HG03159 (cell line): ENCODE data around the gene DNMT1.

Experiments used
- ATAC-seq: cut with Tn5 transposase; IDR thresholded peaks from one replicate; pipeline ENCODE4 v1.9.1; 2021; ENCODE audit warnings: mild to moderate bottlenecking, moderate library complexity; ENCODE audit not compliant: unreplicated experiment

Gene DNMT1

DNA sequence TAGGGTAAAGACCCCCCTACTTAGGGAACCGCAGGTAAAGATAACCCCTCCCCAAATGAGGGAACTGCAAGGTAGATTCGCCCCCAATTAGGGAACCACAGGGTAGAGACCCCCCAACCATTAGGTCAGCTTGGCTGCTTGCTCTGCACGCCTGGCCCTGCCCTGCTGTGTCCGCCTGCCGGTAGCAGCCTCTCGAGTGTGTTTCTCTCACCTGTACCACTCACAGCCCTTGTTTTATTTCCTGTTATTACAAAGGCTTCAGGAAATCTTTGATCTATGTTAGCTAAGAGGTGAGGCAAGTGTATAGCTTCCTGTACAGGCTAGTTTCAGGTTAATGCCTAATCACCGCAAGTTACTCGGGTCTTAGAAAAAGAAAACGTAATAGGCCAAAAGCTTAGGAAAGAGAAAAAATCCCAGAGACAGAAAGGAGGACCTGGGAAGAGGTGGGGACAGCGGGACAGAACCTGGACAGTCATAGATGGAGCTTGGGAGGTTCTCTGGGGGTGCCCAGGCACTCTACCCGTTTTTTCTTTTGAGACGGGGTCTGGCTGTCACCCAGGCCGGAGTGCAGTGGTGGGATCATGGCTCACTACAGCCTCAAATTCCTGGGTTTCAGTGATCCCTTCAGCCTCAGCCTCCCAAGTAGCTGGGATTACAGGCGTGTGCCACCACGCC, 51.9 kb downstream of the DNMT1 start:
- ATAC-seq = no peak

GRCh38 chr19:10141973-10142372, 52.8 kb downstream of the DNMT1 start:
- ATAC-seq = no peak

GRCh38 chr19:10141479-10141878, 53.3 kb downstream of the DNMT1 start:
- ATAC-seq = no peak

GRCh38 chr19:10139952-10140351, 54.8 kb downstream of the DNMT1 start:
- no peak for ATAC-seq

DNA sequence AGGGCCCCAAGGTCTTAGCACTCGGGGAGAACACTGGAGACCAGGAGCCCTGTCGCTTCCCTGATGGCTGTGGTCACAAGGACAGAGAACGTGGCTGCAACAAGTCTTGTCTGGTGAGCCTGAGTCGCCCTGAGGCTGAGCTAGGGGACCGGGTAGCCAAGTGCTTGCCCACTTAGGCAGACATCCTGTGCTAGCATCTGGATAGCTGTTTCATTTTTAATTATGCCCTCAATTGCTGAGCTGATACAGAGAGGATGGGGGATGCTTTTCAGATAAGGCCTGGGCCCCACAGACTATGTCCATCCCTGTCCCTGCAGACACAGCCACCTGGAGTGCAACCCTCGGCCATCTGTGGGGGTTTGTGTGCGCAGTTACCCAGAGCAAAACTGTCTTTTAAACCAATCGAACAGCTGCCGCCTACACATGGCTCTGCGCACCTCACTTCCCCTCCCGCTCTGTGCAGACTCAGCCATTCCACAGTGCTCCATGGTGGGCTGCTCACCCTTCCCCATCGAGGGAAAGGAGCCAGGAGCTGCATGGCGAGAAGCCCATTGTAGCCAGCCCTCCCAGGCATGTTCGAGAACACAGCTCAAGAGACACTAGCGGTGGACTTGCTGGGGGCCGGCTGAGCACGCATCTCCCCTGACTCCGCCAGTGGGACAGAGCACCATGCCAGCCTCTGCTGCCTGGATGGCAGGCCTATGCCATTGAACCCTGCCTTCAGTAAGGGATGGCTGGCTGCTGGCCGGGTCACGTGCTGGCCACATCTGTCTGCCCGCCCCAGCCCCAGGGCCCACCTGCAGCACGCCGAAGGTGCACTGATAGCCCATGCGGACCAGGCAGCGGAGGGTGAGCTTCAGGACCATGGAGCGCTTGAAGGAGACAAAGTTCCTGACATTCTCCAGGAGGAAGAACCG, 55.6 kb downstream of the DNMT1 start:
- no peak for ATAC-seq

- ATAC-seq = no peak
These were observed 56.7 kb downstream of the DNMT1 start for GRCh38 chr19:10137751-10138682.

DNA sequence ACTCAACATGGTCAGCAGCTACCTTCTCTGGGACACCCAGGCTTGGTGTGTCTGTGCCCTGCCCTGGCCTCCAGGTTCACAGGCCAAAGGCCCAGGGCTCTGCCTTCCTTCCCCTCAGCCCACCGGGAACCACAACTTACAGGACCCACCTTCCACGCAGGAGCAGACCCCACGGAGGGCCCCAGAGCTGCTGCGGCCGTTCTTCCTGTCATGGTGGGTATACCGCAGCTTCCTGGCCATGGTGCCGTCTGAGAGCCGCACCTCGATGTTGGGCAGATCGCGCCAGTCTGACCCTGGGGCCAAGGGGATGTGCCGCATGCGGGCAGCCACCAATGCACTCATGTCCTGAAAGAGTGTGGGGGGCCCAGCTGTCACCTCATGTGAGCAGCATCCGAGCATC, 57.8 kb downstream of the DNMT1 start:
- no peak for ATAC-seq

DNA sequence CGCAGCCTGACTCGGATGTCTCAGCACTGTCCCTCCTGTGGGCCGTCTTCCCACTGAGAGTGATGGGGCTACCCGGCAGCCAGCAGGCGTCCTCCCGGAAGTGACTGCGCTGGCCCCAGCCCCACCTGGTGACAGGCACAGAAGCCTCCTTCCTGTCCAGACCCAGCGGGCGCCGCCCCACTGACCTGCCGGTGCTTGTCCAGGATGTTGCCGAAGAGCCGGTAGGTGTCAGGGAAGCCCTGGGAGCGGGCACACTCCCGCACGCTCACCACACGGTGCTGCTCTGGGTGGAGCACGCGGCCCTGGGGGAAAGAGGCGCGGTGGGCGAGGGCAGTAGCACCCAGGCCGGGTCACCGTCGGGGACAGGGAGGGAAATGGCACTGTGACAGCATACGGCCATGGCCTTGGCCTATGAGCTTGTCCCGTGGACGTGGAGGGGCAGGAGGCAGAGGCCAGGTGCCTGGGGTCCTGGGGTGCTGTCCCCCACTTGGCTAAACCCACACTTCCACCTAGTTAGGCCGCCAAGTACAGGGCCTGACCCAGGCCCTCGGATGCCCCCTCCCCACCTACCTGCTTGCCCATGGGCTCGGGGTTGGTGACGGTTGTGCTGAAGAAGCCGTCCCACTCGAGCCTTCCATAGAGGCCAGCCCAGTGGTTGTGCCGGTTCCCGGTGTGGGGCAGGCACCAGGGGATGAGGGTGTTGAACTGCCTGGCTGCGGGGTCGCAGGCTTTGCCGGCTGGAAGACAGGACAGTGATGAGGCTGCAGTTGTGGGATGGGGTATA, 59.0 kb downstream of the DNMT1 start:
- ATAC-seq = no peak

- no peak for ATAC-seq
These were observed 60.7 kb downstream of the DNMT1 start for GRCh38 chr19:10134040-10134439.

DNA sequence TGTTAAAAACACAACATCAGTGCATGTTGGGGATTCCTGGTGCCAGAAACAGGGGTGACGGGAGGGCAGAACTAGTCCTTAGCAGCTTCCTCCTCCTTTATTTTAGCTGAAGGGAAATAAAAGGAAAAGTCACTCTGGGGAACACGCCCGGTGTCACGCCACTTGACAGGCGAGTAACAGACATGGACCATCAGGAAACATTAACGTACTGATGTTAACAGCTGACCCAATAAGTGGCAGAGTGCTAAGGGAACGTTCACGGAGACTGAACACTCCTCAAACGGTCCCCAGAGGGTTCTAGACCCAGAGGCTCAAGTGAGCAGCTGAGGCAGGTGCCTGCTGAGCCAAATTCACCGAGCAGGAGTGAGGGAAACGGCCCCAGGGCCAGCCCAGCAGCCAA, 61.2 kb downstream of the DNMT1 start:
- no peak for ATAC-seq

- no peak for ATAC-seq
These were observed 61.8 kb downstream of the DNMT1 start for GRCh38 chr19:10132905-10133304.

GRCh38 chr19:10126213-10126639, 68.5 kb downstream of the DNMT1 start:
- ATAC-seq = no peak

DNA sequence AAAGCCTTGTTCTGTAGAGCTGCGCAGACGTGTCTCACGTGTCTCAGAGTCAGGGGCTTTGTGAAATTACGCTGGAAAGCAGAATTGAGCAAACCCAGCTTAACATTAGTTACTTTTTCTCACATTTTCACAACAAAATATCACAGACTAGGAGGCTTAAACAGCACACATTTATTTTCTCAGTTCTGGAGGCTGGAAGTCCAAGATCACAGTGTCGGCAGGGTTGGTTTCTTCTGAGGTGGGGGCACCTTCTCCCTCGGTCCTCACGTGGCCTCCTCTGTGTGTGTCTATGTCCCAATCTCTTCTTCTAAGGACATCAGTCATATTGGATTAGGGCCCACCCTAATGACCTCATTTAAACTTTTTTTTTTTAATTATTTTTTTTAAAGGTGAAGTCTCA, 70.3 kb downstream of the DNMT1 start:
- no peak for ATAC-seq

- no peak for ATAC-seq
These were observed 72.7 kb downstream of the DNMT1 start for GRCh38 chr19:10122045-10122444.

GRCh38 chr19:10120538-10121189, 74.1 kb downstream of the DNMT1 start:
- ATAC-seq = no peak

GRCh38 chr19:10118960-10119359, 75.8 kb downstream of the DNMT1 start:
- no peak for ATAC-seq

- no peak for ATAC-seq
These were observed 77.7 kb downstream of the DNMT1 start for GRCh38 chr19:10116866-10117616.

- ATAC-seq = no peak
These were observed 78.5 kb downstream of the DNMT1 start for GRCh38 chr19:10116085-10116865.
